HEK293 (cell line): ENCODE data around the gene SPATA1.

Experiments
- CTCF ChIA-PET: fragments of 350-600 bp; formaldehyde crosslinking; extraction: SDS; loops from one replicate; lab custom pipeline; 2021; ENCODE audit warnings: antibody characterized with exemption; lab: Yijun Ruan, JAX
- POLR2A ChIA-PET: fragments of 300-600 bp; formaldehyde crosslinking; extraction: SDS; loops from one replicate; lab custom pipeline; 2020; ENCODE audit warnings: antibody characterized with exemption, inconsistent platforms; lab: Yijun Ruan, JAX
- H3K27ac ChIP-seq: fragments of 200-500 bp; sonication (Bioruptor generic); 2 replicates; pipeline ENCODE4 v1.5.1; 2014; ENCODE audit warnings: low read depth, low read length, control low read depth, inconsistent platforms; ENCODE audit errors: extremely low read depth
- H3K36me3 ChIP-seq, 2 experiments: fragments of 200-500 bp in 1 of 2; sonication (Bioruptor generic) in 1 of 2; 1 replicate in 1 of 2; 2 replicates in 1 of 2; pipeline ENCODE4 v1.5.1; 2014 to 2017; ENCODE audit warnings: inconsistent platforms in 2 of 2, low read length in 2 of 2; ENCODE audit not compliant: control insufficient read depth in 2 of 2, insufficient read depth in 1 of 2
- H3K4me1 ChIP-seq: fragments of 200-500 bp; sonication (Bioruptor generic); 2 replicates; pipeline ENCODE4 v1.5.1; 2014; ENCODE audit warnings: mild to moderate bottlenecking, low read length, inconsistent platforms; ENCODE audit not compliant: control insufficient read depth, insufficient read depth
- H3K4me3 ChIP-seq: 2 replicates; pipeline ENCODE4 v1.5.1; 2011; ENCODE audit warnings: low read depth, mild to moderate bottlenecking, control low read depth, low read length, moderate library complexity
- H3K9me3 ChIP-seq: fragments of 200-500 bp; sonication (Bioruptor generic); 2 replicates; pipeline ENCODE4 v1.5.1; 2014; ENCODE audit warnings: low read depth, low read length, inconsistent platforms; ENCODE audit not compliant: control insufficient read depth, insufficient read depth
- PRDM1 ChIP-seq: fragments of 450-650 bp; formaldehyde crosslinking; IDR thresholded peaks from 2 replicates; pipeline ENCODE4; 2016; ENCODE audit warnings: missing biosample characterization, missing genetic modification characterization
- PRDM2 ChIP-seq: fragments of 450-650 bp; formaldehyde crosslinking; IDR thresholded peaks from 2 replicates; pipeline ENCODE4 v1.5.1; 2016; ENCODE audit warnings: missing biosample characterization, missing genetic modification characterization, borderline replicate concordance
- ZBTB11 ChIP-seq: fragments of 450-650 bp; formaldehyde crosslinking; conservative IDR thresholded peaks from 2 replicates; pipeline ENCODE4 v1.5.1; 2016; ENCODE audit warnings: low read depth, missing biosample characterization, missing genetic modification characterization
- ZNF280D ChIP-seq: fragments of 450-650 bp; formaldehyde crosslinking; IDR thresholded peaks from 2 replicates; pipeline ENCODE4 v1.5.1; 2016; ENCODE audit warnings: missing biosample characterization, missing genetic modification characterization
- ZNF292 ChIP-seq: fragments of 450-650 bp; formaldehyde crosslinking; IDR thresholded peaks from 2 replicates; pipeline ENCODE4 v1.5.1; 2016; ENCODE audit warnings: low read depth, missing biosample characterization, missing genetic modification characterization, borderline replicate concordance
- ZNF394 ChIP-seq: fragments of 450-650 bp; formaldehyde crosslinking; IDR thresholded peaks from 2 replicates; pipeline ENCODE4 v1.5.1; 2016; ENCODE audit warnings: missing biosample characterization, missing genetic modification characterization, mild to moderate bottlenecking, moderate library complexity, borderline replicate concordance
- ZNF398 ChIP-seq: fragments of 450-650 bp; formaldehyde crosslinking; IDR thresholded peaks from 2 replicates; pipeline ENCODE4 v1.5.1; 2017; ENCODE audit warnings: missing biosample characterization, missing genetic modification characterization
- ZNF521 ChIP-seq: fragments of 450-650 bp; formaldehyde crosslinking; IDR thresholded peaks from 2 replicates; pipeline ENCODE4 v1.5.1; 2017; ENCODE audit warnings: missing biosample characterization, mild to moderate bottlenecking, missing genetic modification characterization
- ZNF549 ChIP-seq: fragments of 450-650 bp; IDR thresholded peaks from 2 replicates; pipeline ENCODE4 v1.5.1; 2018; ENCODE audit warnings: missing biosample characterization, missing genetic modification characterization, mild to moderate bottlenecking, inconsistent platforms, moderate library complexity
- ZNF580 ChIP-seq: fragments of 450-650 bp; formaldehyde crosslinking; IDR thresholded peaks from 2 replicates; pipeline ENCODE4 v1.5.1; 2016; ENCODE audit warnings: missing biosample characterization, missing genetic modification characterization
- ZNF645 ChIP-seq: fragments of 450-650 bp; formaldehyde crosslinking; IDR thresholded peaks from 2 replicates; pipeline ENCODE4; 2016; ENCODE audit warnings: missing biosample characterization, missing genetic modification characterization
- ZNF660 ChIP-seq: fragments of 450-650 bp; IDR thresholded peaks from 2 replicates; pipeline ENCODE4 v1.5.1; 2018; ENCODE audit warnings: missing biosample characterization, mild to moderate bottlenecking, missing genetic modification characterization
- ZNF692 ChIP-seq: fragments of 450-650 bp; formaldehyde crosslinking; IDR thresholded peaks from 2 replicates; pipeline ENCODE4 v1.5.1; 2016; ENCODE audit warnings: missing biosample characterization, missing genetic modification characterization
- ZNF76 ChIP-seq: fragments of 450-650 bp; formaldehyde crosslinking; IDR thresholded peaks from 2 replicates; pipeline ENCODE4; 2016; ENCODE audit warnings: low read depth, missing biosample characterization, missing genetic modification characterization, borderline replicate concordance
- ZNF777 ChIP-seq: fragments of 450-650 bp; formaldehyde crosslinking; IDR thresholded peaks from 2 replicates; pipeline ENCODE4 v1.5.1; 2017; ENCODE audit warnings: missing biosample characterization, missing genetic modification characterization, borderline replicate concordance

SPATA1 gene

GRCh38 chr1:84508510-84508909 lies 2.3 kb downstream of the SPATA1 start (continued):
- no peak for TF ChIP-seq PRDM2
- no peak for TF ChIP-seq ZBTB11 (tag by site-specific recombination)
- no peak for TF ChIP-seq ZNF394

- POLR2A ChIA-PET: no interaction called here
- Histone ChIP-seq H3K27ac (no peak overlapping the region), H3K9me3 (no peaks in the 10 kb centered on the region), H3K4me3 (no peak overlapping the region), H3K4me1 (no peaks in the 10 kb centered on the region), H3K36me3 (no peaks in the 10 kb centered on the region)
- CTCF ChIA-PET: no interaction called here
- no peak for TF ChIP-seq ZNF692 (tag by site-specific recombination)
- peak; percentile 59; the same call in 1 of the 2 replicates for TF ChIP-seq ZNF580 (tag by site-specific recombination)
- TF ChIP-seq ZNF292: no peak
- no peak for TF ChIP-seq PRDM1 (tag by site-specific recombination)
- 0 out of 2 replicates have a peak, but pooled peaks have one; percentile 31 for TF ChIP-seq ZNF280D (tag by site-specific recombination)
Observed at GRCh38 chr1:84509029-84509428, 2.8 kb downstream of the SPATA1 start.

GRCh38 chr1:84510165-84510564 lies 4.0 kb downstream of the SPATA1 start:
- CTCF ChIA-PET: no interaction called here
- TF ChIP-seq ZNF645 (tag by site-specific recombination): no peak
- TF ChIP-seq ZNF549 (tag by site-specific recombination): no peak
- no peak for TF ChIP-seq ZNF398 (tag by site-specific recombination)
- no peak for TF ChIP-seq ZNF660 (tag by site-specific recombination)
- no peak for TF ChIP-seq ZNF521 (tag by site-specific recombination)
- no peak for TF ChIP-seq ZNF777 (tag by site-specific recombination)
- no peak for TF ChIP-seq ZNF76 (tag by site-specific recombination)

More at GRCh38 chr1:84510165-84510564, 4.0 kb downstream of the SPATA1 start:
- POLR2A ChIA-PET: no interaction called here
- H3K27ac ChIP-seq: no peak overlapping the region
- no peaks in the 10 kb centered on the region for H3K9me3 ChIP-seq
- H3K36me3 ChIP-seq: no peaks in the 10 kb centered on the region
- H3K4me1 ChIP-seq: no peaks in the 10 kb centered on the region
- H3K4me3 ChIP-seq: no peak overlapping the region
